CD14-positive monocyte (primary cell): ENCODE results near the gene EML6. TPM values are rescaled to one million over a fixed set of nuclear protein-coding genes. Genes with fewer than 3 reads are reported as not detected.

Source experiments
- DNase-seq, 3 donors: peaks; one replicate each; pipeline ENCODE4 v3.0.0-alpha.2; 2011 to 2022
- H2AFZ ChIP-seq: 2 replicates; pipeline ENCODE4 v1.6.0; 2012; ENCODE audit warnings: mild to moderate bottlenecking, low read depth, low read length, inconsistent platforms; ENCODE audit not compliant: insufficient read depth, poor library complexity, severe bottlenecking
- H3K27ac ChIP-seq, 2 donors: 1 replicate in 1 of 2; 2 replicates in 1 of 2; pipeline ENCODE4 v1.5.1; 2012 to 2013; ENCODE audit warnings: low read length in 2 of 2, control low read depth in 1 of 2, inconsistent platforms in 1 of 2, low read depth in 1 of 2, mild to moderate bottlenecking in 1 of 2
- H3K27me3 ChIP-seq, 2 donors: one replicate each; pipeline versions ENCODE4 v1.6.0 to v1.6.1; 2011 to 2013; ENCODE audit warnings: low read length in 2 of 2; ENCODE audit not compliant: control insufficient read depth in 2 of 2, insufficient read depth in 2 of 2
- H3K36me3 ChIP-seq, 2 donors: replicated peaks in 1 of 2; 1 replicate in 1 of 2; 2 replicates in 1 of 2; pipeline versions ENCODE4 v1.5.1 to v1.6.1; 2012 to 2013; ENCODE audit warnings: low read length in 2 of 2, control low read depth in 1 of 2, inconsistent platforms in 1 of 2, mild to moderate bottlenecking in 1 of 2; ENCODE audit not compliant: insufficient read depth in 2 of 2, control insufficient read depth in 1 of 2
- H3K4me1 ChIP-seq, 2 donors: 1 replicate in 1 of 2; 2 replicates in 1 of 2; pipeline versions ENCODE4 v1.5.1 to v1.6.1; 2012 to 2013; ENCODE audit warnings: low read length in 2 of 2, control low read depth in 1 of 2, inconsistent platforms in 1 of 2, mild to moderate bottlenecking in 1 of 2, moderate library complexity in 1 of 2; ENCODE audit not compliant: insufficient read depth in 2 of 2, control insufficient read depth in 1 of 2
- H3K4me2 ChIP-seq: replicated peaks from 2 replicates; pipeline ENCODE3; 2012; ENCODE audit warnings: low read length, moderate library complexity, mild to moderate bottlenecking; ENCODE audit not compliant: poor library complexity, severe bottlenecking; ENCODE audit errors: extremely low read depth
- H3K4me3 ChIP-seq, 3 experiments: fragments of 200-600 bp in 1 of 3; sonication (generic) in 1 of 3; replicated peaks in 1 of 3; 1 replicate in 2 of 3; 2 replicates in 1 of 3; pipeline ENCODE4 v1.5.1; 2011 to 2013; ENCODE audit warnings: low read length in 3 of 3, mild to moderate bottlenecking in 3 of 3, control low read depth in 2 of 3, low read depth in 2 of 3, inconsistent platforms in 1 of 3, moderate library complexity in 1 of 3
- H3K79me2 ChIP-seq: 2 replicates; pipeline ENCODE4 v1.6.0; 2012; ENCODE audit warnings: mild to moderate bottlenecking, control low read depth, inconsistent platforms, low read length, moderate library complexity; ENCODE audit not compliant: insufficient read depth
- H3K9ac ChIP-seq: 2 replicates; pipeline ENCODE4 v1.6.0; 2017; ENCODE audit warnings: low read length, mild to moderate bottlenecking; ENCODE audit not compliant: insufficient read depth, poor library complexity, severe bottlenecking
- H3K9me3 ChIP-seq, 2 donors: replicated peaks in 1 of 2; 1 replicate in 1 of 2; 2 replicates in 1 of 2; pipeline versions ENCODE4 v1.5.1 to v1.6.1; 2012 to 2013; ENCODE audit warnings: low read length in 2 of 2, control low read depth in 1 of 2; ENCODE audit not compliant: control insufficient read depth in 1 of 2, insufficient read depth in 1 of 2
- H4K20me1 ChIP-seq: 2 replicates; pipeline ENCODE4 v1.6.0; 2012; ENCODE audit warnings: mild to moderate bottlenecking, low read length, control low read depth, moderate library complexity; ENCODE audit not compliant: insufficient read depth
- H3K27ac Mint-ChIP-seq, 7 donors: one replicate each; pipeline ENCODE4 v1.8.0; 2020; ENCODE audit warnings: mild to moderate bottlenecking in 7 of 7, mixed read lengths in 7 of 7, moderate library complexity in 6 of 7, inconsistent platforms in 2 of 7
- H3K27me3 Mint-ChIP-seq, 3 donors: one replicate each; pipeline ENCODE4 v1.8.0; 2021 to 2022; ENCODE audit warnings: low read depth in 3 of 3, mild to moderate bottlenecking in 3 of 3, mixed read lengths in 3 of 3, moderate library complexity in 3 of 3, inconsistent platforms in 1 of 3
- H3K36me3 Mint-ChIP-seq, 2 donors: one replicate each; pipeline ENCODE4 v1.8.0; 2020; ENCODE audit warnings: mixed read lengths in 2 of 2, inconsistent platforms in 1 of 2, mild to moderate bottlenecking in 1 of 2
- H3K4me1 Mint-ChIP-seq: one replicate; pipeline ENCODE4 v1.8.0; 2020; ENCODE audit warnings: mild to moderate bottlenecking, mixed read lengths
- H3K4me3 Mint-ChIP-seq, 2 donors: one replicate each; pipeline ENCODE4 v1.8.0; 2020; ENCODE audit warnings: mild to moderate bottlenecking in 2 of 2, mixed read lengths in 2 of 2, moderate library complexity in 1 of 2
- H3K9me3 Mint-ChIP-seq, 7 donors: one replicate each; pipeline ENCODE4 v1.8.0; 2020 to 2022; ENCODE audit warnings: mixed read lengths in 7 of 7, mild to moderate bottlenecking in 6 of 7, moderate library complexity in 6 of 7, inconsistent platforms in 2 of 7
- CTCF ChIP-seq: fragments of 200-600 bp; IDR thresholded peaks from one replicate; pipeline ENCODE4 v1.8.0; 2022; ENCODE audit warnings: antibody characterized with exemption, mild to moderate bottlenecking
- WGBS: methylation state at CpG from one replicate; pipeline ENCODE4 v1.1.5; 2013; ENCODE audit warnings: missing lambda C conversion rate; ENCODE audit not compliant: insufficient coverage; 5-methylcytosine and 5-hydroxymethylcytosine counted together
- intact Hi-C, 2 donors: fragments of 100-400 bp; cut with micrococcal nuclease; formaldehyde crosslinking; loops; one replicate each; pipeline versions ENCODE4 v1.15.0 to v1.15.1; 2023
- polyA plus RNA-seq, 3 donors: library from polyadenylated mRNA; depleted of rRNA in 1 of 3; unstranded in 2 of 3; stranded (reverse) in 1 of 3; fragments of 300-500 nt in 2 of 3; fragments of >200 nt in 1 of 3; fragmentation: Illumina TruSeq in 2 of 3; gene quantifications; 1 replicate in 2 of 3; 2 replicates in 1 of 3; pipeline ENCODE4 v1.2.3, GENCODE V29; 2012 to 2021

The EML6 gene
- polyA plus RNA-seq, 3 donors: 0.79 TPM; not detected in 2

DNA sequence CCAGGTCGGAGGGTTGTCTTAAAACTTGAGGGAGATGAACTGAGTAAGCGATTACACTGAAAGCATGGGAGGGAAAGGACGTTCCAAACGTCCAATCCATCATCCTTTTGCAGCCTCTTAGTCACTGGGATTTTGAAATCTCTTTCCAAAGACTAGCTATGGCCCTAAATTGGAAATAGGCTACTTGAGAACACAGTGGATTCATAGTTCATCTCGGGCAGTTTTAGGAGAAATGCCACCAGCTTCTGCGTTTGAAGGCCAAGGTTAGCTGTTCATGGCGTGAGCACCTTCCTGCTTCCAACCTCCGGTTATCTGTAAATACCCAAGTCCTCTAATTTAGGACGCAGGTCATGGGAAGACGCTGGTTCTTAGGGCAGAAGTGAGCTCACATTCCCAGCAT lies 821 bp upstream of the EML6 start:
- 5% methylated on average over 4 of the region's 10 CpGs for WGBS
- H3K4me3 Mint-ChIP-seq: peak overlapping the region; percentile 95 to 96
- H3K4me3 ChIP-seq: peak overlapping the region; percentile 55 to 83 (median 58)
- peaks cover 19% of the 10 kb centered on the region for H3K4me1 Mint-ChIP-seq
- H3K27me3 Mint-ChIP-seq: peaks cover 35 to 61% (median 41%) of the 10 kb centered on the region in 3 donors
- no peaks in the 10 kb centered on the region for H3K79me2 ChIP-seq
- H3K9me3 ChIP-seq: peaks cover 0 to 7% of the 10 kb centered on the region in 2 donors
- peak overlapping the region; percentile 48 for H3K9ac ChIP-seq
- H3K27ac Mint-ChIP-seq: peak overlapping the region in 4 of 7 donors; percentile 42 to 85 (median 78)
- no peaks in the 10 kb centered on the region for H4K20me1 ChIP-seq
- H3K4me2 ChIP-seq: peak overlapping the region; percentile 99
- no peaks in the 10 kb centered on the region for H3K36me3 ChIP-seq
- H3K9me3 Mint-ChIP-seq: peaks cover 0 to 8% (median 6%) of the 10 kb centered on the region in 7 donors
- peaks cover 34 to 45% of the 10 kb centered on the region in 2 donors for H3K27me3 ChIP-seq
- TF ChIP-seq CTCF: no peak
- peak overlapping the region; percentile 100 for H2AFZ ChIP-seq
- DNase-seq: peak in 1 of 3 donors; percentile 29
- peak overlapping the region in 1 of 2 donors; percentile 37 for H3K27ac ChIP-seq
- H3K36me3 Mint-ChIP-seq: peaks cover 0 to 10% of the 10 kb centered on the region in 2 donors
- peaks cover 20 to 27% of the 10 kb centered on the region in 2 donors for H3K4me1 ChIP-seq
- intact Hi-C loops: loop anchor here (5.0 to 10.0 kb wide), 5 partner anchors 200 to 892 kb away; partner anchors contain the start of genes ACYP2 (in 2 of the 2), CLHC1 (in 1 of the 2), PPP4R3B (in 1 of the 2) and RPS27A (in 1 of the 2)

DNA sequence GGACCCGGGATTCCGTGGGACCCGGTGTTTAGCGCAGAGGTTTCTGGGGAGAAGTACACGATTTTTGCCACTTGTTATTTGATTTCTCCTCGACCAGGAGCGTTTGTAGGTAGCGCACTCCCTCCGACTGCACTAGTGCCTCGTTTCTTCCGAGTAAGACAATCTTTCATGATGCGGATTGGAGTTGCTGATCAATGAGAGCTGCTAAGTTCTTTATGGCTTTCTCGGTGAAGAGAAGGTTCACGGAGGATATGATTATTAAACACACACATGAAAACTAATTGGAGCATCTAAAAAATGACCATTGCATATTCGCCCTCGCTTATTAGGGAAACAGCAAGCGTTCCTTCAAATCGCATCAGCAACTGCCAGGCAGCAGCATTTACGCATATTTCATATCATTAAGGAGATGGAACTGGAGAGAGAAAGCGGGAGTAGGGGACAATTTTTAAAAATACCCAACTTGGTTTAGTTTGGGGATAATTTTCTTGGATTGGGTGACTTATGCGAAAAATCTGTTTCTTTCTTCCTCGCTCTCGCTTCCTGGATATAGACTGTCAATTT lies 616 bp downstream of the EML6 start:
- Histone ChIP-seq H3K79me2 (no peaks in the 10 kb centered on the region), H3K27me3 (peaks cover 31 to 46% of the 10 kb centered on the region in 2 donors), H3K27ac (no peak overlapping the region), H3K4me2 (peak overlapping the region; percentile 99), H3K9me3 (peaks cover 0 to 7% of the 10 kb centered on the region in 2 donors), H4K20me1 (no peaks in the 10 kb centered on the region), H3K4me1 (peaks cover 20 to 27% of the 10 kb centered on the region in 2 donors), H3K9ac (peak overlapping the region; percentile 52), H2AFZ (peak overlapping the region; percentile 100), H3K4me3 (peak overlapping the region; percentile 52 to 83 (median 55)), H3K36me3 (no peaks in the 10 kb centered on the region)
- Mint-ChIP-seq H3K27ac (peak overlapping the region in 3 of 7 donors; percentile 31 to 55 (median 54)), H3K4me1 (peaks cover 19% of the 10 kb centered on the region), H3K9me3 (peaks cover 0 to 8% (median 6%) of the 10 kb centered on the region in 7 donors), H3K4me3 (peak overlapping the region; percentile 95 to 96), H3K27me3 (peaks cover 31 to 58% (median 35%) of the 10 kb centered on the region in 3 donors), H3K36me3 (peaks cover 0 to 10% of the 10 kb centered on the region in 2 donors)
- intact Hi-C loops: loop anchor here (5.0 to 10.0 kb wide), 5 partner anchors 202 to 891 kb away; partner anchors contain the start of genes ACYP2 (in 2 of the 2), CLHC1 (in 1 of the 2), PPP4R3B (in 1 of the 2) and RPS27A (in 1 of the 2)
- TF ChIP-seq CTCF: no peak
- DNase-seq: peak in 1 of 3 donors; percentile 7
- WGBS: under 1% methylated on average over 14 of the region's 23 CpGs
